Neural cell (in vitro differentiated cells): ENCODE measurements around the gene DCDC2B. TPM values are rescaled to one million over a fixed set of nuclear protein-coding genes. Genes with fewer than 3 reads are reported as not detected.

ENCODE experiments used
- H2AFZ ChIP-seq: fragments of 200-600, 300-800 bp; sonication (generic), shearing (Covaris generic); 2 replicates; pipeline ENCODE4 v1.6.0; 2014; ENCODE audit warnings: low read depth, mild to moderate bottlenecking, antibody characterized with exemption, low read length, moderate library complexity
- H3F3A ChIP-seq: fragments of 200-600 bp; shearing (Covaris generic); 2 replicates; pipeline ENCODE4 v1.6.1; 2016; ENCODE audit warnings: mild to moderate bottlenecking, moderate library complexity, mixed read lengths, antibody characterized with exemption, low read length; ENCODE audit not compliant: insufficient read depth, poor library complexity, severe bottlenecking
- H3K27ac ChIP-seq: fragments of 200-600, 300-800 bp; sonication (generic), shearing (Covaris generic); 2 replicates; pipeline ENCODE4 v1.5.1; 2014; ENCODE audit warnings: mild to moderate bottlenecking, low read length, moderate library complexity
- H3K27me3 ChIP-seq: fragments of 300-800, 200-600 bp; sonication (generic), shearing (Covaris generic); 2 replicates; pipeline ENCODE4 v1.6.0; 2014; ENCODE audit warnings: mild to moderate bottlenecking, low read depth, low read length, moderate library complexity; ENCODE audit not compliant: insufficient read depth
- H3K36me3 ChIP-seq: fragments of 300-800, 200-600 bp; sonication (generic), shearing (Covaris generic); 2 replicates; pipeline ENCODE4 v1.5.1; 2014; ENCODE audit warnings: mild to moderate bottlenecking, antibody characterized with exemption, low read length, moderate library complexity; ENCODE audit not compliant: insufficient read depth
- H3K4me2 ChIP-seq: fragments of 300-800, 200-600 bp; sonication (generic), shearing (Covaris generic); 2 replicates; pipeline ENCODE4 v1.6.0; 2014; ENCODE audit warnings: mild to moderate bottlenecking, low read length
- H3K4me3 ChIP-seq: fragments of 300-800, 200-600 bp; sonication (generic), shearing (Covaris generic); 2 replicates; pipeline ENCODE4 v1.5.1; 2014; ENCODE audit warnings: mild to moderate bottlenecking, low read length, moderate library complexity
- H3K79me2 ChIP-seq: fragments of 200-600 bp; shearing (Covaris generic); replicated peaks from 2 replicates; pipeline ENCODE4 v1.6.0; 2014; ENCODE audit warnings: mild to moderate bottlenecking, low read length, moderate library complexity; ENCODE audit not compliant: insufficient read depth
- H3K9ac ChIP-seq: fragments of 300-800, 200-600 bp; sonication (generic), shearing (Covaris generic); 2 replicates; pipeline ENCODE4 v1.6.1; 2016; ENCODE audit warnings: mild to moderate bottlenecking, low read length, mixed read lengths
- H3K9me2 ChIP-seq: fragments of 200-600 bp; shearing (Covaris generic); 2 replicates; pipeline ENCODE4 v1.6.1; 2016; ENCODE audit warnings: mild to moderate bottlenecking, low read length, mixed read lengths; ENCODE audit not compliant: insufficient read depth
- H3K9me3 ChIP-seq: fragments of 200-600, 300-800 bp; sonication (generic), shearing (Covaris generic); 2 replicates; pipeline ENCODE4 v1.6.1; 2016; ENCODE audit warnings: mild to moderate bottlenecking, mixed run types, low read length, moderate library complexity, mixed read lengths
- H4K20me1 ChIP-seq: fragments of 200-600 bp; shearing (Covaris generic); 2 replicates; pipeline ENCODE4 v1.6.1; 2016; ENCODE audit warnings: mild to moderate bottlenecking, mixed run types; ENCODE audit not compliant: insufficient read depth
- CTCF ChIP-seq: fragments of 450-650 bp; IDR thresholded peaks from 2 replicates; pipeline ENCODE4 v1.5.1; 2014; ENCODE audit warnings: antibody characterized with exemption, mild to moderate bottlenecking, moderate library complexity; ENCODE audit not compliant: poor library complexity, severe bottlenecking
- EP300 ChIP-seq: fragments of 450-650 bp; conservative IDR thresholded peaks from 2 replicates; pipeline ENCODE4 v1.6.1; 2014; ENCODE audit warnings: antibody characterized with exemption, mild to moderate bottlenecking, moderate library complexity; ENCODE audit not compliant: poor library complexity, severe bottlenecking
- MXI1 ChIP-seq: fragments of 450-650 bp; conservative IDR thresholded peaks from 2 replicates; pipeline ENCODE4 v1.6.1; 2014; ENCODE audit warnings: antibody characterized with exemption, mild to moderate bottlenecking; ENCODE audit not compliant: poor library complexity, severe bottlenecking
- RAD21 ChIP-seq: fragments of 450-650 bp; conservative IDR thresholded peaks from 2 replicates; pipeline ENCODE4 v1.6.1; 2014; ENCODE audit warnings: antibody characterized with exemption, mild to moderate bottlenecking, moderate library complexity
- REST ChIP-seq: IDR thresholded peaks from 2 replicates; pipeline ENCODE4 v1.6.1; 2012; ENCODE audit warnings: borderline replicate concordance
- TAF1 ChIP-seq: IDR thresholded peaks from 2 replicates; pipeline ENCODE4 v1.6.1; 2012; ENCODE audit warnings: low read depth
- polyA plus RNA-seq: library from polyadenylated mRNA; depleted of rRNA; stranded (reverse); fragments of >200 nt; gene quantifications from 2 replicates; pipeline ENCODE4 v1.2.3, GENCODE V29; 2014

The DCDC2B gene
- polyA plus RNA-seq, 1 donor from 2014 or later: not detected

- H3K4me3 ChIP-seq: no peak overlapping the region
- no peaks in the 10 kb centered on the region for H3K79me2 ChIP-seq
- no peak overlapping the region for H3K4me2 ChIP-seq
- no peak overlapping the region for H3K27ac ChIP-seq
- H3K9me2 ChIP-seq: no peaks in the 10 kb centered on the region
- H2AFZ ChIP-seq: no peak overlapping the region
- H3F3A ChIP-seq: no peaks in the 10 kb centered on the region
- H3K9ac ChIP-seq: no peak overlapping the region
- H4K20me1 ChIP-seq: no peaks in the 10 kb centered on the region
- H3K36me3 ChIP-seq: peaks cover 8% of the 10 kb centered on the region
- TF ChIP-seq REST (no peak), EP300 (no peak), CTCF (no peak), RAD21 (no peak)
- H3K9me3 ChIP-seq: no peaks in the 10 kb centered on the region
- no peaks in the 10 kb centered on the region for H3K27me3 ChIP-seq
Measured at GRCh38 chr1:32195972-32196823, 12.7 kb upstream of the DCDC2B start.

GRCh38 chr1:32197074-32197473 is 11.8 kb upstream of the DCDC2B start:
- Histone ChIP-seq H3K27me3 (no peaks in the 10 kb centered on the region), H3K4me3 (no peak overlapping the region), H3K9me3 (no peaks in the 10 kb centered on the region), H3K4me2 (no peak overlapping the region), H3K79me2 (no peaks in the 10 kb centered on the region), H3K9me2 (no peaks in the 10 kb centered on the region), H3K27ac (no peak overlapping the region), H3K36me3 (peaks cover 8% of the 10 kb centered on the region), H3K9ac (no peak overlapping the region), H2AFZ (no peak overlapping the region), H3F3A (no peaks in the 10 kb centered on the region), H4K20me1 (no peaks in the 10 kb centered on the region)
- TF ChIP-seq RAD21 (no peak), TAF1 (no peak), REST (no peak), MXI1 (no peak)
